Glomerular visceral epithelial cell (primary cell): ENCODE results near the gene NID1.
"Not testable (repeated sequence)": the region's sequence is repeated elsewhere in the genome, so short reads cannot be mapped to it uniquely, and the experiment has no call there.

Experiments used
- DNase-seq: peaks from one replicate; pipeline ENCODE4 v3.0.0-alpha.2; 2016; ENCODE audit errors: extremely low spot score

The NID1 gene

DNA sequence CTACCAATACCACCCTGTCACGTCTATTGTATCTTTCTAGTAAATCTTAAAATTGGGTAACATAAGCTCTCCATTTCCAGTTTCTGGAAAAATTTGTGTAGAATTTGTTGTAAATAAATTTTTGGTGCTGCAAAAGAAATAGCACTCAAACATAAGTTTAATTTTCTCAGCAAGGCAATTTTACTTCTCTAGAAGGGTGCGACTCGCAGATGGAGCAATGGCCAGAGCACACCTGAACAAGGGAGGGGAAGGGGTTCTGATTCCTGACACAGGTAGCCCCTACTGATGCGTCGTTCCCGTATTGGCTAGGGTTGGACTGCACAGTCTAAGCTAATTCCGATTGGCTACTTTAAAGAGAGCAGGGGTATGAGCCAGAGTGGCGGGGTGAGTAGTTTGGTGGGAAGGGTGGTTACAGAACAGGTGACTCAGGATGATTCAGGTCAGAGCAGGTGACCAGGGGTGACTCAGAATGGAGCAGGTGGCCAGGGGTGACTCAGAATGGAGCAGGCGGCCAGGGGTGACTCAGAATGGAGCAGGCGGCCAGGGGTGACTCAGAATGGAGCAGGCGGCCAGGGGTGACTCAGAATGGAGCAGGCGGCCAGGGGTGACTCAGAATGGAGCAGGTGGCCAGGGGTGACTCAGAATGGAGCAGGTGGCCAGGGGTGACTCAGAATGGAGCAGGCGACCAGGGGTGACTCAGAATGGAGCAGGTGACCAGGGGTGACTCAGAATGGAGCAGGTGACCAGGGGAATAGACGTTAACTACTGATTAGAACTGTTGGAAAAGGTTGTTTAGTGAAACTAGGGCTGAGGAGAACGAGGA is 32.0 kb upstream of the NID1 start:
- DNase-seq, result peak; percentile 35

DNA sequence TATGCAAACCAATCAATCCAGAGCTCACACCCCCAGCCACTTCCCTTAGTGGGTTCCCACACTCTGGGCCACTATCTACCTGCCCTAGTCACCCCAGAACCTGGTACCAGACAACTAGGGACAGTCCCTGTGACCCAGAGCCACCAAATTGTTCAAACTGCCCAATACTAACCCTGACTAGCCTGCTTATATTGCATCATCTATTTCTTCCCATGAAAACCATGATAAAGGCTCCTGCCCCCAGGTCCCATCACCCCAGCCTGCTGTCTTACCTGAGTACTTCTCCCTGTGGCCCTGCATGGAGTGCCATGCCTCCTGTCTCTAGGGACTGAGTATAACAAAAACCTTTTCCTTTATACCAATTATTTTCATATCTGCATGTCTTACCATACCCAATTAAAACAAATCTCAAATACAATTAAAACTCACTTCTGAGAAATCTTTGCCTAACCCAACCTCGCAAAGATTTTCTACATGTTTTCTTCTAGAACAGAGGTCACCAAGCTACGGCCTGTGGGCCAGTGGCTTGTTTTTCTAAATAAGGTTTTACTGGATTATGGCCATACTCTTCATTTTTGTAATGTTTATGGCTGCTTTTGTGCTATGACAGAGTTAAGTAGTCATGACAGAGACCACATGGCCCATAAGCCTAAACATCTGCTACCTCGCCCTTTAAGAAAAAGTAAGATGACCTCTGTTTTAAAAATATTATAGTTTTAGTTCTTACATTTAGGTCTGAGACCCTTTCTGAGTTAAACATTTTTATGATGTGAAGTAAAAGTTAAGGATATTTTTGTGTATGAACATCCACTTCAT is 31.0 kb upstream of the NID1 start:
- DNase-seq, result no peak

GRCh38 chr1:236092899-236093298 is 28.0 kb upstream of the NID1 start:
- DNase-seq, result no peak

DNA sequence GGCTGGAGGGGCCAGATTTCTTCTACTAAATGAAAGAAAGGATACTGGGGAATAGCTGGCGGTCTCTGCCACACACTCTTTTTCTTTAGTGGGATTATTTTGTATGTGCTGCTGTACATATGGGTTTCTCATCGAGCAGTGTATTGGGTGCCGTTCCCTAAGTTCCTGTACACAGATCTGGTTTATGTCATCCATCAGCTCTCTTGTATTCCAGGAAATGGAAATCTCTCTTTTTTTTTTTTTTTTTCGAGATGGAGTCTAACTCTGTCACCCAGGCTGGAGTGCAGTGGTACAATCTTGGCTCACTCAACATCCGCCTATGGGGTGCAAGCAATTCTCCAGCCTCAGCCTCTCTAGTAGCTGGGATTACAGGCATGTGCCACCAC is 27.0 kb upstream of the NID1 start:
- DNase-seq, result no peak

DNA sequence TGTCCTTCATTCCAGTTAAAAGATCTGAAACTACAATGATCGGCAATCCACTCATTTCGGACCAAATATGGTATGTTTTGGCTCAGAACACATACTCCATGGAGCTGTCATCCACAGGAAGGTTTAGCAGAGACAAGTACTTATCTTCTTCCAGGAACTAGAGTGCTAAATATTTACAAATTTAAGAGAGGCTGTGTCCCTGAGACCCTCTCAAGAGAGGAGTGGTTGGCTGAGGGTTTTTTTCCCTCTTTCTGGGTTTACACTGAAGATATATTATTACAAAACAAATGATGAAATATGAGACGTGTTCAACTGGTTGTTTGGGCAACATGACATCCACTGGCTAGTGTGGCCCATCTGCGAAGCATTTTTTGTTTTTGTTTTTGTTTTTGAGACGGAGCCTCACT is 25.9 kb upstream of the NID1 start:
- no peak for DNase-seq

DNA sequence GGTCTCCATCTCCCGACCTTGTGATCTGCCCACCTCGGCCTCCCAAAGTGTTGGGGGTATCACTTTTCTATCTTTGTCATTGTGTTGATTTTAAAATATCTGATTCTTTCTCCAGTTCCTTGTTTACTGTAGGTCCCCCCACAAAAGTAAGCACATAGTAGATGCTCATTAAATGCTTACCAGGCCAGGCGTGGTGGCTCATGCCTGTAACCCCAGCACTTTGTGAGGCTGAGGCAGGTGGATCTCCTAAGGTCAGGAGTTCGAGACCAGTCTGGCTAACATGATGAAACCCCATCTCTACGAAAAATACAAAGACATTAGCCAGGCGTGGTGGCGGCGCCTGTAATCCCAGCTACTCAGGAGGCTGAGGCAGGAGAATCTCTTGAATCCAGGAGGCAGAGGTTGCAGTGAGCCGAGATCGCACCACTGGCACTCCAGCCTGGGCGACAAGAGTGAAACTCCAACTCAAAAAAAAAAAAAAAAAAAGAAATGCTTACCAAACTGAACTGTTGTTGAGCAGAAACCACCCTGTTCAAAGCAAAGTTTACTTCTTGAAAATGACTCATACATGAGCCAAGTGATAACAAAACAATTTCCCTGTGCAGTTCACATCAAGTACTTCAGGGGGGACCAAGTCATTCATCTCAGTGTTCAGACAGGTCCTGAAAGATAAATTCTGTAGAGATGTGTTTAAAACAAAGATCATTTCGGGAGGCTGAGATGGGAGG is 24.3 kb upstream of the NID1 start:
- no peak for DNase-seq

DNA sequence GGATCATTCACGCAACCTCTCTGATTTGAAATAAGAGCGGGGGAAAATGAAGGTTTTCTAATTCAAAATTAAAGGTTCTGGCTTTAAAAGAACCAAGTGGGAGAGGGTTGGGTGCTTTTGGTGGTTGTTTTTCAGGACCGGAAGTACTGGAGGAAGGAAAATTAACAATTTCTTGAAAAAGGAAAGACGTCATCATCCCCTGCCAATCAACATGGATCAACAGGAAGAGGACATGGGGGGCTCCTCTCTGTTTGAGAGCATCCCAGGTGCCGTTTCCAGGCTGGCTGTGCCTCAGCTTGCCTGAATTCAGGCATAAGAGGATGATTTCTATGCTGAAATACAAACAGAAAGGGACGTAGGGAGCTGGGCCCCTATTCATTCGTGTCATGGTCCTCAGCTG is 21.6 kb upstream of the NID1 start:
- DNase-seq, result no peak

GRCh38 chr1:236085545-236086159 is 20.8 kb upstream of the NID1 start:
- DNase-seq, result no peak

DNA sequence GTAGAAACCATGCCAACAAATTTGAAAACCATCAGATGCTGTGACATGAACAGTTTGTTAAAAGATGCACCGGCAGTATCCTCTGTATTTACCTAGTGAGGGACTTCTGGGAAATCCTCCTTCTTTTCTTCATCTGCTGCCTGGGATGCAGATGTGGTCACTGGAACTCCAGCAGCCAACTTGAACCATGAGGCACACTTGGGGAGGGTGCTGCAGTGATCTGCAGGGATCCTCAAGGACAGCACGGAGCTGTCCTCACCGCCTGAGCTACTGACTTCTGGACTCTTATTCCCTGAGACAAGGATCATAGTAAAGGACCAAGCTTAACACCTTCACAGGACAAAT is 19.5 kb upstream of the NID1 start:
- DNase-seq, result no peak

- DNase-seq, result no peak
Measured at GRCh38 chr1:236083650-236084385, 18.9 kb upstream of the NID1 start.

DNA sequence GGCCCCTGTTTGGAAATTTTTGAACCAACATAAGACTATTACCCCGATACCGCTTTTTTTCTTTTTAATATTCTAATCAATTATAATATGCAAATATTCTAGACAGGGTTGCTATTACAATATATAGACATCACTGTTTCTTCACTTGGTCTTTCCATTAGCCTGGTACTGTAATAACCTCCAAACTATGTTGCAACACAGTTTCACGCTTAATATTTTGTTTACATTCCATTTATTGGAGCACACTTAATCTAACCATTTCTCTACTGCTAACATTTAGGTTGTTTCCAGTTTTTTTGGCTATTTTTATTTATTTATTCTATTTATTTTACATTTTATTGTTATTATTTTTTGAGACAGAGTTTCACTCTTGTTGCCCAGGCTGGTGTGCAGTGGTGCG is 17.6 kb upstream of the NID1 start:
- DNase-seq, result no peak

GRCh38 chr1:236081546-236082227 is 16.8 kb upstream of the NID1 start:
- DNase-seq, result no peak

- DNase-seq, result no peak
Measured at GRCh38 chr1:236079703-236080102, 14.8 kb upstream of the NID1 start.

DNA sequence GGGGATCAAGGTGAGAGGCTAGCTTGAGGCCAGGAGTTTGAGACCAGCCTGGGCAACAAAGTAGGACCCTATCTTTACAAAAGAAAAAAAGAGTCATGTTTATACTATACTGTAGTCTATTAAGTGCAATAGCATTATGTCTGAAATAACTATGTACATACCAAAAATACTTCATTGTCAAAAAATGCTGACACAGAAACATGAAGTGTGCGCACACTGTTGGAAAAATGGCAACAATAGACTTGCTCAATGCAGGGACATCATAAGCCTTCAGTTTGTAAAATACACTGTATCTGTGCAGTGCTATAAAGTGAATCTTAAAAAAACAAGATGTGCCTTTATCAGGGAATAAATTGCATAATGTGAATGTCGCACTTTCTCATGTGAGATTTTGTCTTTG is 14.1 kb upstream of the NID1 start:
- DNase-seq, result no peak

DNA sequence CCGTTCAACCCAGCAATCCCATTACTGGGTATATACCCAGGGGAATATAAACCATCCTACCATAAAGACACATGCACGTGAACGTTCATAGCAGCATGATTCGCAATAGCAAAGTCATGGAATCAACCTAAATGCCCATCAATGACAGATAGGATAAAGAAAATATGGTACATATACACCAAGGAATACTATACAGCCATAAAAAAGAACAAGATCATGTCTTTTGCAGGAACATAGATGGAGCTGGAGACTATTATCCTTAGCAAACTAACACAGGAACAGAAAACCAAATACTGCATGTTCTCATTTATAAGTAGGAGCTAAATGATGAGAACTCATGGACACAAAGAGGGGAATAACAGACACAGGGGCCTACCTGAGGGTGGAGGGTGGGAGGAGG is 13.2 kb upstream of the NID1 start:
- not testable (repeated sequence) for DNase-seq

GRCh38 chr1:236075848-236076247 is 11.0 kb upstream of the NID1 start:
- DNase-seq, result no peak

DNA sequence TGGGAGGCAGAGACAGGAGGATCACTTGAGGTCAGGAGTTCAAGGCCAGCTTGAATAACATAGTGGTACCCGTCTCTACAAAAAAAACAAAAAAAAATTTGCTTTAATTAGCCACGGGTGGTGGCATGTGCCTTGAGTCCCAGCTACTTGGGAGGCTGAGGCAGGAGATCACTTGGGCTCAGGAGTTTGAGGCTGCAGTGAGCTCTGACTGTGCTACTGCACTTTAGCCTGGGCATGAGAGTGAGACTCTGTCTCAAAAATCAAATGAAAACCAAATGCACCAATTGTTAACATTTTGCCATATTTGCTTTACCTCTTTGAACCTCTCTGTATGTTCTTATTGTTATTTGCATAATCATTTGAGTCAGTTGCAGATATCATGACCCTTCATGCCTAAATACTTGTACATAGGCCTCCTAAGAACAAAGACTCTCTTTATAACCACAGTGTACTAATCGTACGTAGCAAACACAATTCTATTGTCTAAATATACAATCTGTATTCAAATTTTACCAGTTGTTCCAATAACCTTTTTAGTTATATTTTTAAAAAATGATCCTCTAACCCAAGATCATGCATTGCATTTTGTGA is 8.5 kb upstream of the NID1 start:
- DNase-seq, result no peak

GRCh38 chr1:236072001-236072400 is 7.1 kb upstream of the NID1 start:
- no peak for DNase-seq

GRCh38 chr1:236070753-236071152 is 5.9 kb upstream of the NID1 start:
- DNase-seq, result no peak

DNA sequence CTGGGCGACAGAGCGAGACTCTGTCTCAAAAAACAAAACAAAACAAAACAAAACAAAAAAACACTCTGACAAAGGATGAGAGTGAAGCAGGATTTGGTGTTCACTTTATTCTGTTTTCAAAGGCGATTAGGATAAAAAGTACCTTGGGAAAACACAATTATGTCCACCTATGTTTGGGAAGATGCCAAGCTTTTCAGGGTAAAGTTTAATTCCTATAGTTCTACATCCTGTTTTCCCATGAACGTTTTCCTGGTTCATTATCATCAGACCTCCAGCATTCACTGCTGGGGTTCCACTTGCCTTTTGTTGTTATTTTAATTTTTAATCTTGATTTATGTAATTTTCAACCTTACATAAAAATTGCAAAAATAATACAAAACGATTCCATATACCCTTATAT is 4.9 kb upstream of the NID1 start:
- no peak for DNase-seq
